Effector CD8-positive, alpha-beta T cell (primary cell): ENCODE results near the gene COBL.

Experiments used
- DNase-seq: peaks from one replicate; lab custom pipeline; 2025; lab: John Stamatoyannopoulos, UW

The COBL gene

GRCh38 chr7:51255536-51256208 is 60.9 kb downstream of the COBL start:
- no peak for DNase-seq

GRCh38 chr7:51255036-51255435 is 61.6 kb downstream of the COBL start:
- no peak for DNase-seq

- DNase-seq = no peak
Observed at GRCh38 chr7:51253157-51253556, 63.5 kb downstream of the COBL start.

GRCh38 chr7:51251290-51251689 is 65.3 kb downstream of the COBL start:
- no peak for DNase-seq

GRCh38 chr7:51250512-51250911 is 66.1 kb downstream of the COBL start:
- no peak for DNase-seq

GRCh38 chr7:51249991-51250390 is 66.6 kb downstream of the COBL start:
- DNase-seq = no peak

DNA sequence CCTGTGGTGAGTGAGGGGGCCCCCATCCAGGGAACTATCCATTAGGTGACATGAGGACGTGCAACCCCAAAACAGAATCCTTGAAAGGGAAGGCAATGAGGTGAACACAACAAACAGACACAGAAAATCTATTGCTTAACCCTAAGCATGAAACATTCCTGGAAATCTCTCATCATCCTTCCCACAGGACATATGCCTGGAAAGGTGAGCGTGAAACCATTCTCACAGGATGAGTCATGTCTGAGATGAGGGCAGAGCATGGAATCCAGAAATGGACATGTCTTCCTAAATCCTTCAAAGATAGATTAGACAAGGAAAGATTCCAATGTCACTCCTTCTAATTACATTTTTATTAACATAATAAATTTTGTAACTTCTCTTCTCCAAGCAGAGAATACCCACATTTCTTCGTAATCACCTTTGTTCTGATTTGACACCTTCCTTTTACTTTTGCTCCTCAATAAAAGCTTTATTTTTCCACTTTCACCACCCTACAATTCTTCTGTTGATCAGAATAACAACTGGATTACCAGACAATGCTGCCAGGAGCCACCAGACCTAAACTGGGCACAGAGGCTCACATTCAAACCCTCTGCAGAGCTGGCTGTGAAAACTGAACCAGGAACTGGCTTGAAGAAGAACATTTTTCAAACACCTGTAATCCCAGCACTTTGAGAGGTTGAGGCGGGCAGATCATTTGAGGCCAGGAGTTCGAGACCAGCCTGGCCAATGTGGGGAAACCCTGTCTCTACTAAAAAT is 67.2 kb downstream of the COBL start:
- DNase-seq = no peak

DNA sequence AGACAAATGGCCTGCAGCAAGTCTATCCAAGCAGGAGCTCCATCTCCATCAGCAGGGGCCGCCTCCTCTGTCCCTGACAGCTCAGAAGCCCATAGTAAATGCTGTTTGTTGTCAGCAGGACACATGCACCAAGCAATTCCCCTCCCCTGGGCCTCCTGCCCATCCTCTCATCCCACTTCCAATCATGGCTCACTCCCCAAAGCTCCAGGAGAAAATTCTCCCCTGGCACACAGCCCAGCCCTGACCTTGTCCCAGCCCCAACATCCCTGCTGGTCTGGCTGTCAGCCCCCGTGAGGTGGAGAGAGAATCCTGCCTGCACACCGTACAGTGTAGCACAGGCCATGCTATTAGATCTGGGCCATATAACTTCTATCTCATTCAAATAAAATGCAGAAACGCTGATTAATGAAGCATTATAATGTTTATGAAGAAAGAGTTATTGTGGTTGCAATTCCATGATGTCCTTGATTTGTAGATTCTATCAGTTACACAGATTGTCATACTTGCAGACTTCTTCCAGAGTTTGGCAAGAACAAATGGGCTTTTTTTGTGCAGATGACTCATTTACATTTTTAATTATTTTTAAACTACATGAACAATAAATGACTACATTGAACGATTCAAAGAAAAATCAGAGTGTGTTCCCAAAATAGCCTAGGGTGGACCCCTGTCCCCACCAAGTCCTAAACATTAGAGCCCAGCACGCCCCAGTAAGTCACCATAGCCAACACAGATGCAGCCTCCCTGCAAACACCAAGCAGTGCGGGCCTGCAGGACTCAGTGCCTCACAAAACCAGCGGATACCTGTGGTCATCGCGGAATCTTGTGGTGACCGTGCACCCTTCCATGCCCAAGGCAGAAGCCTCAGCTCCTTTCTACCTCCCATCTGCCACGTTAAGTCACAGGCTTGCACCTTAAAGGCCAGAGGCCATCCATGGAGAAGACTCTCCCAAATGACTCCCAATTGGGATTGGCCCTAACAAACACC is 70.1 kb downstream of the COBL start:
- no peak for DNase-seq

DNA sequence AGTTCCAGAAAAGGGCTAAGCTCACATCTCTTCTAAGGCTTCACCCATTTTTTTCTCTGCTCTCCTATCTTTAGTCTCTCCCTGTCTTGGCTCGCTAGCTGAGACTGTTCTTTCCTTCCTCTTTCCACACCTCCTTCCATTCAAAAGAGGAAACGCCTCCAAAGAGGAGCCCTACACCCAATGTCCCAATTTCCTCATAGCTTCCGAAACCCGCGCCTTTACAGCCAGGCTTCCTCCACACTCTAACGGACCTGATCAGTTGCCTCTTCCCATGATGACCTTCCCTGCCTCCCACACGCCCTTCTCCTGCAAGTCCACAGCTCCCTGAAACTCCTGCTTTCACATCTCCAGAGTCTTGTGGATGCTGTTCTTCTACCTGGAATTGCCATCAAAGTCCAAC is 71.7 kb downstream of the COBL start:
- no peak for DNase-seq

DNA sequence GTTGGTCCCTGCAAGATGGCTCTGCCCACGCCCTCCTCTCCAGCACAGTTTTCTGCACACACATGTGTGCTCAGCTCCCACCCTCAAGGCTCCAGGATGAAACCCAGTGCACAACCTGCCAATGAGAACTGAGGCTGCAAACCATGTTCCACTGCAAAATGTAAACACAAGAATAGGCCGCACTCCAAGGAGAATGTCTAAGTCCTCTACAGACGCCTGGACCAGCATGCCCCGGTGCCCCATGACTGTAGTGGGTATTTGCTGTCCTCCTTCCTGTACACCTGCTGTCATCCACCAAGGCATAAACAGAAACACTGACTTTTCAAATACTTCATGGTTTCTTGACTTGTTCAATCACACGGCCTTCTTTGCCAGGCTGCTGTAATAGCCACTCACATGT is 72.6 kb downstream of the COBL start:
- no peak for DNase-seq

GRCh38 chr7:51243631-51244030 is 73.0 kb downstream of the COBL start:
- no peak for DNase-seq

DNA sequence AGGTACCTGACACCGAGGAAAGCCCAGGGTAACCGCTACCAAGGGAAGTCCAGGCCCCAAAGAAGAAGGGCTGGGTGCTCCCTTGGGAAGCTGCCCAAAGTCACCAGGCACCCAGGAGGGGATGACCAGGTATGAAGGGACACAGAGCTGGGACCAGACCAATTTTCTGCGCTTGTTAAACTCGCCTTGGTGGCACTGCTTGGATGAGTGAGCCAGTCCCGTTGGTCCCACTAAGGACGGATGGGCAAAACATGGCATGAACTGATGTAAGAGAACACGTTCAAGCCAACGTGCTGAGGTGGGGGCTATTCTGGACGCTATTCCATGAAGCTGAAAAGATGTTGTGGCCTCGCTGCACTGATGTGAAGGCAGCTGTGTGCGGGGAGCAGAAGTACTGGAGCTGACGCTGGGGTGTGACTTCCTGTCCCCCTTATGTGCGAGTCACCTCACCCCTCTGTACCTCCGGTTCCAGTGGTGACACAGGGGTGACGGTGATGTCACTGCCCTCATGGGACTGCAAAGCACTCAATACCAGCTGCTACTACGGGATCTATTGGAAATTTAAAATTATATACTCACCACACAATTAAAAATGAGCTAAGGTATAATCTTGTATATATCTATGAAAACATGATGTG is 73.6 kb downstream of the COBL start:
- no peak for DNase-seq

- no peak for DNase-seq
Observed at GRCh38 chr7:51242007-51242691, 74.5 kb downstream of the COBL start.

GRCh38 chr7:51240868-51241267 is 75.7 kb downstream of the COBL start:
- no peak for DNase-seq

GRCh38 chr7:51239691-51240090 is 76.9 kb downstream of the COBL start:
- DNase-seq = no peak

DNA sequence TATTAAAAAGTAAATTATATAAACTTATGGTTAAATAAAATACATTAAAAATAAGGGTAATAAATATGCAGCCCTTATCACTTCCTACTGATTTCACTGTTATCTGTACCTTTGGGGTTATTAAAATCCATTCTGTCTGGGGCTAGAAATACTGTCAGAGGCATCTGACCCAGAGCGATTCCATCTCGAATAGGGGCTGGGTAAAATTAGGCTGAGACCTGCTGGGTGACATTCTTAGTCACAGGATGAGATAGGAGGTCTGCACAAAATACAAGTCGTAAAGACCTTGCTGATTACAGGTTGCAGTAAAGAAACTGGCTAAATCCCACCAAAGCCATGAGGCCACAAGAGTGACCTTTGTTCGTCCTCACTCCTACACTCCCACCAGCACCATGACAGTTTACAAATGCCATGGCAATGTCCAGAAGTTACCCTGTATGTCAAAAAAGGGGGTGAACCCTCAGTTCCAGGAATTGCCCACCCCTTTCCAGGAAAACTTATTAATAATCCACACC is 77.6 kb downstream of the COBL start:
- no peak for DNase-seq

DNA sequence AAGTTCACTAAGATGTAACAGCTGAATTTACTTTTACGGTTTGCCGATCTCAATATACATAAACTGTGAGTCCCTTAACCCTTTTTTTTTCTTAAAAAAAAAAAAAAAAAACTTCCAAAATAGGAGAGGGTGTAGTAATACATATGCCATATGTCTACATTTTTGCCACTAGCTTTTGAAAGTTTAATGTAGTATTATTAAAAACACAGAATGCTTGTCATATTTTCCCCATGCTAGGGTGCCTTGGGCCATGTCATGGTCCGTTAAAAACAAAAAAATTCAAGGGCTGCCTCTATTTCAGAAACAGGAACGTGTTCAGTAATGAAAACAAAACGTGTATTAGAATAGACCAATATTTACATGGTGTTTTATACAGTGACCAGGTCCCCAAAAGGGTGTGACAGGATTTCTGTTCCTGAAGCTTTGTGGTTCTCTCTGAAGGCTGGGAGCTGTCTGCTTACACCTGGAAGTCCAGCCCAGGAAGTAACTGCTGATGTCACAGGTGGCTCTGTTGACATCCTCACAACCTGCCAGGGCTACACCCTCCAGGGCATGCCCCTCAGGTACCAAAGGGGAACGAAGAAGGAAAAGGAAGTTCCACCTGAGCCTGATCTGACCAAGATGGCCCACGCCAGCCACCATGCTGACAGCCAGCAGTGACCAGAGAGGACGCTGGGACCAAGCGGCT is 79.0 kb downstream of the COBL start:
- DNase-seq = no peak

GRCh38 chr7:51236470-51237132 is 80.0 kb downstream of the COBL start:
- DNase-seq = no peak

DNA sequence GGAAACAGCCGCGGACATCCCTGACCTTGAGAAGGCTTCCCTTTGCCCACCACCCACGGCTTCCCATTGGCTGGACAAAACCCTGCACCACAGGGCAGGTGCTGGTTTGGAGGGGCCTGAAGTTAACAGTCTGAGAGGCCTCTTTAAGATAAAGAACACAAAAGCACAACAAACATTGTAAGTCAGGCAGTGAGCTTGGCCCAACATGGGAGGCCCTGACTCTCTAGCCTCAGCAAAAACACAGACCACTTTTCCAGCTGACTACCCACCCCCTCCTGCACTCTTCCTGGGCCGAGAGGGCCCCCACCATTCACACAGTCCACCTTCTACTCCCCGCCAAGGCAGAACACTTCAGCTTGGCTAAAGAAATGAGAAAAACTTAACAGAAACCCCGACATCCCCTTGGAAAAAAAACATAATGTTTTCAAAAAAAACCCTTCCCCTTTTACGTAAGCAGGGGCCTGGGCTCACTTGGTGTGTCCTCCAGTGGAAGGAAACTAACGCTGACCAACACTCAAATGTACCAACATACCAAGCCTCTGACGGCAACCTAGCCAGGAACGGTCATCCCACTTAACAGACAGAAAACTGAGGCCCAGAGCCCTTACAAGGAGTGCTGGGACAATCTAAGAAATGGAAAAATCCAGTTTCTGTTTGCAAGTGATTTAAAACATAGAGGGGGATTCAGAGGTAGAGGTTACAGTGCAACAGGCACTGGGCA is 80.9 kb downstream of the COBL start:
- DNase-seq = no peak
